Upper lobe of right lung (tissue), 1 donor: Measurements from ENCODE around the gene MIDN. TPM values are rescaled to one million over a fixed set of nuclear protein-coding genes. Genes with fewer than 3 reads are reported as not detected.
A peak's percentile ranks its signal among the peaks of the same experiment; 100 is the strongest.

ENCODE experiments used
- ATAC-seq: fragments of 200-7000 bp; cut with Tn5 transposase; one replicate; pipeline ENCODE4 v1.9.1; 2020; ENCODE audit warnings: mild to moderate bottlenecking, moderate library complexity
- DNase-seq: peaks from one replicate; pipeline ENCODE4 v3.0.0-alpha.2; 2020
- H3K27ac ChIP-seq: fragments of 200-600 bp; one replicate; pipeline ENCODE4 v1.8.0; 2022
- H3K27me3 ChIP-seq: fragments of 200-600 bp; one replicate; pipeline ENCODE4 v1.8.0; 2022; ENCODE audit warnings: mild to moderate bottlenecking
- H3K36me3 ChIP-seq: fragments of 200-600 bp; one replicate; pipeline ENCODE4 v1.8.0; 2022
- H3K4me1 ChIP-seq: fragments of 200-600 bp; one replicate; pipeline ENCODE4 v1.8.0; 2022
- H3K4me3 ChIP-seq: fragments of 200-600 bp; one replicate; pipeline ENCODE4 v1.8.0; 2022; ENCODE audit warnings: mild to moderate bottlenecking
- H3K9me3 ChIP-seq: fragments of 200-600 bp; one replicate; pipeline ENCODE4 v1.8.0; 2022
- CTCF ChIP-seq: fragments of 200-600 bp; IDR thresholded peaks from one replicate; pipeline ENCODE4 v1.8.0; 2022; ENCODE audit warnings: antibody characterized with exemption
- intact Hi-C: fragments of 100-400 bp; cut with DNase I; formaldehyde crosslinking; loops from one replicate; pipeline ENCODE4 v1.11.0; 2022
- total RNA-seq: library from RNA; stranded (reverse); fragmentation: NEBNext Ultra II Directional; extraction: Animal tissue kit (Norgen Biotek cat#: 25700); gene quantifications from one replicate; pipeline ENCODE4 v1.2.1, GENCODE V29; 2021
- donor health status: DM: no; HTN: yes; CAD: no; lungs with severe emphysema.

The MIDN gene
- total RNA-seq, 1 donor from 2014 or later: 135 TPM

GRCh38 chr19:1254530-1255185 lies 6.3 kb downstream of the MIDN start:
- Histone ChIP-seq H3K27ac (peak overlapping the region; percentile 95), H3K9me3 (no peaks in the 10 kb centered on the region), H3K4me3 (peak overlapping the region; percentile 81), H3K27me3 (no peaks in the 10 kb centered on the region), H3K4me1 (peaks cover 56% of the 10 kb centered on the region), H3K36me3 (peaks cover 52% of the 10 kb centered on the region)
- intact Hi-C loops: no loop called here
- TF ChIP-seq CTCF: no peak
- DNase-seq: no peak
- no peak for ATAC-seq

- Histone ChIP-seq H3K4me3 (no peak overlapping the region), H3K27me3 (no peaks in the 10 kb centered on the region), H3K27ac (peak overlapping the region; percentile 95), H3K9me3 (no peaks in the 10 kb centered on the region), H3K4me1 (peaks cover 64% of the 10 kb centered on the region), H3K36me3 (peaks cover 52% of the 10 kb centered on the region)
- no peak for DNase-seq
- intact Hi-C loops: no loop called here
- TF ChIP-seq CTCF: no peak
- ATAC-seq: no peak
Measured at GRCh38 chr19:1255186-1256161, 7.1 kb downstream of the MIDN start.

GRCh38 chr19:1256646-1257474 lies 8.5 kb downstream of the MIDN start:
- peaks cover 48% of the 10 kb centered on the region for H3K36me3 ChIP-seq
- H3K4me3 ChIP-seq: no peak overlapping the region
- H3K27me3 ChIP-seq: no peaks in the 10 kb centered on the region
- no peak for TF ChIP-seq CTCF
- no peaks in the 10 kb centered on the region for H3K9me3 ChIP-seq
- H3K27ac ChIP-seq: peak overlapping the region; percentile 95
- no peak for DNase-seq
- peaks cover 73% of the 10 kb centered on the region for H3K4me1 ChIP-seq
- no peak for ATAC-seq
- intact Hi-C loops: no loop called here

GRCh38 chr19:1257475-1258162 lies 9.2 kb downstream of the MIDN start:
- no peak for DNase-seq
- Histone ChIP-seq H3K36me3 (peaks cover 48% of the 10 kb centered on the region), H3K4me1 (peaks cover 81% of the 10 kb centered on the region), H3K27me3 (no peaks in the 10 kb centered on the region), H3K4me3 (no peak overlapping the region), H3K9me3 (no peaks in the 10 kb centered on the region), H3K27ac (peak overlapping the region; percentile 95)
- TF ChIP-seq CTCF: no peak
- no peak for ATAC-seq
- intact Hi-C loops: no loop called here

DNA sequence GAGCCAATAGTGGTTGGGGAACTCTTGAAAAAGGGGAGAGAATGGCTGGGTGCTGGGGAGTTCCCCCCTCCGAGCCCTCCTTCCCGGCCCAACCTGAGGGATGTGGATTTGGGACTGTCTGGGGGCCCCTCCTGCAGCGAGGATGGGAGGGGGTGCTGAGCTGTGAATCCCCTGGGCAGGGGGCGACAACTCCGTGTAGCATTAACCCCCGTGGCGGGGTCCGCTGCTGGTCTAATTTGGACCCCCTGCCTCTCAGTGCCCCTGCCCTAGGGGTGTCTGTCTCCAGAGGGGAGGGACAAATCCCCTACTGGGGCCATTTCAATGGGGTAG lies 9.7 kb downstream of the MIDN start:
- Histone ChIP-seq H3K4me1 (peaks cover 85% of the 10 kb centered on the region), H3K4me3 (peak overlapping the region; percentile 31), H3K27me3 (no peaks in the 10 kb centered on the region), H3K9me3 (no peaks in the 10 kb centered on the region), H3K36me3 (peaks cover 48% of the 10 kb centered on the region), H3K27ac (peak overlapping the region; percentile 95)
- ATAC-seq: no peak
- intact Hi-C loops: no loop called here
- TF ChIP-seq CTCF: no peak
- DNase-seq: no peak
